HG03571 (cell line): ENCODE measurements around the gene ABAT.
"Not testable (repeated sequence)": the region's sequence is repeated elsewhere in the genome, so short reads cannot be mapped to it uniquely, and the experiment has no call there.

Experiments used
- ATAC-seq: cut with Tn5 transposase; IDR thresholded peaks from one replicate; pipeline ENCODE4 v1.9.1; 2021; ENCODE audit not compliant: unreplicated experiment

Gene ABAT

GRCh38 chr16:8678068-8678927 lies 3.9 kb downstream of the ABAT start:
- no peak for ATAC-seq

- ATAC-seq: no peak
Observed at GRCh38 chr16:8679151-8679550, 4.7 kb downstream of the ABAT start.

DNA sequence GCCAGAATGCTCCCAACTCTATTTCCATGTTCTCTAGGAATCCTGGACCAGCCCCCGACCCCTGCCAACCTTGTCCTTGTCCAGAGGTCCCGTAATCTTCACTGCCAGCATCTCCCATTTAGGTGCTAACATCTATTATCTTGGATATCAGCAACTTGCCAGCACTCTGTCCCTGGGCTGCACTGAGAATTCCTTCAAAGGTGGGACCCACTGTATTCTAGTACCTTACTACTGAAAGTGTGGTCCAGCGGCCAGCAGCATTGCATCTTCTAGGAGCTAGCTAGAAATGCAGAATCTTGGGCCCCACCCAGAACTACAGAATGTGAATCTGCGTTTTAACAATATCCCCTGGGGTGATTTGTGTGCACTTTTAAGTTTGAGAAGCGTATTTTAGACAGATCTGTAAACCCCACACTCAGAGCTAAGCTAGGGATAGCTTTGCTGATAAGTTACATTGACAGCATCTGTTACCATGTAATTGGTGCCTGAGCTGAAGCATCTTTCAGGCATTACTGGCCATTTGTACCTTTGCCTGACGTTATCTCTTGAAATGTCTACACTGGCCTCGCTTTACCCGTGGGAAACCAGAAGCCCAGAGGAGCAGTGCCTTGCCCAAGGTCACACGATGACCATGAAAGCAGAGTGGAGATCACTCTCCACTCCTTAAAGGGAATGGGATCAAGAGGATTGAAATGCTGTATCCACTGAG lies 8.3 kb downstream of the ABAT start:
- no peak for ATAC-seq

DNA sequence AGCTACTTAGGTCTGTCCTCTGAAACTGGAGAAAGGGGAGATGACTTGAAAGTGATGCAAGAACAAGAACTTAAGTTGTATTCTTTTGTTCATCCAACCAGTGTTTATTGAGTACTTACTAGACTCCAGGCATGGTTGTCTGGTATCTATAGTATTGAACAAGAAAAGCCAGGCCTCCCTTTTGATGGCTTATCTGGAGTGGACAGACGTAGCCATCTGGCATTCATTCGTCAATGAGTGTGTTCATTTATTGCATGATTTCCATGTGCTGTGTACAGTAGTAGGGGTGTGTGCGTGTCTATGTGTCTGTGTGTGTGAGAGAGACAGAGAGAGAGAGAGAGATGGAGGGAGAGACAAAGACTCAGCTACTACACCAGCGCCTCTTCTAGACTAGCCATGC lies 9.2 kb downstream of the ABAT start:
- no peak for ATAC-seq

DNA sequence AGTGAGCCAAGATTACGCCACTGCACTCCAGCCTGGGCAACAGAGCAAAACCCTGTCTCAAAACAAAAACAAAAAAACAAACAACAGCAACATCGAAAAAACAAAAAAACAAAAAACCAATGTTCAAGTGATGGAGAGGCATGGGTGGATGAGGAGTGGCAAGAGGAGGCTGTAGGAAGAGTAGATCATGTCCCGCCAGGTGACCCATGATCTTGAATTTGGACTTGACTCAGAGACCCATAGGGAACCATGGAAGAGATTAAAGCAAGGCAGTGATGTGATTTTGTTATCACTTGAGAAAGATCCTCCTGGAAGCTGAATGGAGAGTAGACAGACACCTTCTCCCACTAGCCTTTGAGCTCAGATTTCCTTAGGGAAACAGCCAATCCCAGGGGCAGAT lies 11.2 kb downstream of the ABAT start:
- no peak for ATAC-seq

- no peak for ATAC-seq
Observed at GRCh38 chr16:8686031-8686621, 11.7 kb downstream of the ABAT start.

DNA sequence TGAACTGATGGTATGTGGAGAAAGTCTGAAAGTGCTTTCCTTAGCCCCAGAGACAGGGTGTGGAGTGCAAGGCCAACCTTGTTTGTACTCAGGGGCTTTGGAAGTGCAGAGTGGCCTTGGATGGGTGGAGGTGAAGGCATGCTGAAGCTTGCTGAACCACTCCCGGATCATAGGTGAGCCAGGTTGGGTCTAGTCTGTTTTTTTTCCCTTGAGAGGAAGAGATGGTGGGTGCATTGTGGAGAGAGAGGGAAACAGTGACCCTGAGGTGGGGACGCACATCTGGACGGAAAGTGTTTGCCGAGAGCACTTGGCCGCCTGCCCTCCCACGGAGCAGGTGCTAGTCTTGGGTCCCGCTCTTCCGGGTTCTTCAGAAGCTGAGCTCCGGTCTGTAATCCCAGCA lies 12.5 kb downstream of the ABAT start:
- no peak for ATAC-seq

DNA sequence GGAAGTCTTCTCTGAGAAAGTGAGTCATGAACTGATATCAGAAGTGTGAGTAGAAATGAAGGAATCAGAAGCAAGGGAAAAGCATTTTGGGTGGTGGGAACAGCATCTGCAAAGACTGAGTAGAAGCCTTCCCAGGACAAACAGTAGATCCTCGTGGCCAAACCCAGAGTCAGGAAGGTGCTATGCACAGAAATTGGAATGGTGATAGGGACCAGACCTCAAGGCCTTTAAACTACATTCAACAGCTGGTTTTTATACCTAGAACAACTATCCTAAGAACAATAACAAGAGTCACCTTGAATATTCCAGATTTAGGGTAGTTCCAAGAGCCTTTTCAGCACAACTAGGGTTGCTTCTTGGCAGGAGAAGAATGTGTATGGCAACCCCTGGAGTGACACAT lies 15.3 kb downstream of the ABAT start:
- ATAC-seq: no peak

- ATAC-seq: no peak
Observed at GRCh38 chr16:8691728-8692127, 17.3 kb downstream of the ABAT start.

DNA sequence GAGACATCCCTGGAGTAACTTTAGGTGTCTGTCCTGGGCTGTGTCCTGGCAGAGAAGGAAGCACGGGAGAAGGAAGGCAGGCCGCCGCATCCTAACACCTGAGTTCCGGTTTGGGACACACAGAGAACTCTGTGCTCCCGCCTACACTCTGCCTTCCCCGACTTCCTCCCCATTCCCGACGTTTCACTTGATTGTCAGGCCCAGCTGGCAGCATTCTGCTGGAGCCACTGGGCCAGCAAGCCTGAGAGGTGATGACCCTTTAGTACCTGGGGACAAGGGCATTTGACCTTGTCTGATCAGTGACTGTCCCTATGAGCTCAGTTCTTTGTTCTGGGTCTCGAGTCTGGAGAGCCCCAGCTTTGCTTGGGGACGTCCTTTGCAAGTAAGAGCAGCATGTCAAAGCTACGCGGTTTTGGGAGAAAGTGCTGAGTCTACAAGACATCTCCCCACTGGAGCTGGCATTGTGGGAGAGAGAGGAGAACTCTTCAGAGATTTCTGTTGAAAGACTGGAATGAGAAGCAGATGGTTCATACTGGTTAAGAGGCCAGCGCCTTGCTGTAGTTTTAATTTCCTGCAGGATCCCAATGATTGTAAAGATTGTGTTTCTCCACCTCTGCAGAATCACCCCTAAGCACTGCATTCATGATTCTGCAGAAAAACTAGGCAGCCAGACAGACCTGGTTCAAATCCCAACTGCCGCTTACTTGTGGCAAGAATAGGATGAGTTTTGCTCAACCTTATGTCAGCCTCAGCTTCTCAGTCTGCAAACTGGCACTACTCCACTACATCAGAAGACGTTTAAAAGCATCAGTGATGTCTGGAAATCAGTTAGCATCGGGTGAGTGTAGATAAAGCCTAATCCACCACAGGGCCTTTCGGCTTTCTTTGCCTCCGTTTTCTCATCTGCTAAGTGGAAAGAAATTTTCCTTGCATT lies 20.6 kb downstream of the ABAT start:
- no peak for ATAC-seq

DNA sequence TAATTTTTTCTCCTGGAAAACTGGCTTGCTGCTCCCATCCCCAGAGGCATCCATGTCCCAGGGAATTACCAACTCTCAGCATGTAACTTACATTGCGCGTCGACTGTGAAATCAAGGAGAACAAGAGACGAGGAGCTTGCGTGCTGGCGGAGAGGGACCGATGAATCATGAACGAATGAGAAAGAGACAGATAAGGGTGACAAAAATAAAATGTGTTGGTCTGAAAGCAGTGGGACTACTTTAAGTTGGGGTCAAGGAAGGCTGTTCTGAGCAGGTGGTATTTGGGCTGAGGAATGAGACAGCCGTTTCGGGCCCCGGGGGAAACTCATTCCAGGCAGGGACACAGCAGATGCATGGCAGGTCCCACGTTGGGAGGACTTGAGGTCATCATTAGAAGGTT lies 22.5 kb downstream of the ABAT start:
- no peak for ATAC-seq

DNA sequence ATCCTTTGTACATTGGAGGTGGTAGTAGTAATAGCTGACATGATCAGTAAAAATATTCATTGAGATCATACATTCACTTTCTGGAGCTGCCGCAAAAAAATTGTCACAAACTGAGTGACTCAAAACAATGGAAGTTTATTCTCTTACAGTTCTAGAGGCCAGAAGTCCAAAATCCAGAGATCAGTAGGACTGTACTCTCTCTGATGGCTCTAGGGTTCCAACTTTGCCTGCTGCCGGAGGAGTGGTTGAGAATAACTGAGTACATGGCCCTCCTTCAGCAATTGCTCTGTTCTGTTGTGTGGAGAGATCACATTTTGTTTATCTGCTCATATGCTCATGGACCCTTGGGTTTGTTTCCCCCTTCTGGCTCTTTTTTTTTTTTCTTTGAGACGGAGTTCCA lies 23.5 kb downstream of the ABAT start:
- ATAC-seq: no peak

GRCh38 chr16:8703693-8704092 lies 29.3 kb downstream of the ABAT start:
- ATAC-seq: no peak

GRCh38 chr16:8704098-8704497 lies 29.7 kb downstream of the ABAT start:
- ATAC-seq: no peak

DNA sequence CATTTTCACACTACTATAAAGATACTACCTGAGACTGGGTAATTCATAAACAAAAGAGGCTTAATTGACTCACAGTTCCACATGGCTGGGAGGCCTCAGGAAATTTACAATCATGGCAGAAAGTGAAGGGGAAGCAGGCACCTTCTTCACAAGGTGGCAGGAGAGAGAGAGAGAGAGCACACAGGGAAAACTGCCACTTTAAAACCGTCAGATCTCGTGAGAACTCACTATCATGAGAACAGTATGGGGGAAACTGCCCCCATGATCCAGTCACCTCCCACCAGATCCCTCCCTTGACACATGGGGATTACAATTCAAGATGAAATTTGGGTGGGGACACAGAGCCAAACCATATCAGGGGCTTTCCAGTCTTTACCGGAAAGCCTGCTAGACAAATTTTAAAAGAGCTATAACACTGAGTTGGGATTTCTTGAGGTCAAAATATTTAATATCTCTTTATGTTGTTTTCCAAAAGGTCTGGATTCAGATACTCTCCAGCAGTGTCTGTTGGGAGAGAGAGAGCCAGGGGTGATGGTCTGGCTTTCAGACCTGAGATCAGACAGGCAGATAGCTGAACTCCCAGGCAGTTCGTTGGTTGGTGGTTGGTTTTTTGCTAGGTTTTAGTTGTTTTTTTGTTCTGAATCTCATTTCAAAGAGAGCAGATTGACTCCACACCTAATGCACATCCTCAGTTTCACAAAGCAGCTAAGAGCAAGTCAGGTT lies 30.8 kb downstream of the ABAT start:
- not testable (repeated sequence) for ATAC-seq

DNA sequence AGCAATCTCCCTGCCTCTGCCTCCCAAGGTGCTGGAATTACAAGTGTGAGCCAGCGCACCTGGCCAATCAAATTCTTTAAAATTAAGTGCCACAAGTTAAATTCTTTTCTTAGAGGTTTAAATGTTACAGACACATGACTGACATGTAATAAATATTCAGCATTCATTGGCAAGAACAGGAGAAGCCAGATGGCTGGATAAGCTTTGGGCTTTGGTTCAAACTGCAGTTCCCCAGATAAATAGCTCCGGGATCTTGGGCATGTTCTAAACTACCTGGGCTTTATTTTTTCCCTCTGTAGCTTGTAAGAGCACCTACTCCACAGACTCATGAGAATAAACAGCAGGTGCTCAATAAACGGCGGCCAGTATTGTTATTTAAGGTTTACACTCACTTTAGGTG lies 34.1 kb downstream of the ABAT start:
- ATAC-seq: no peak

GRCh38 chr16:8712589-8713361 lies 38.4 kb downstream of the ABAT start:
- ATAC-seq: no peak

DNA sequence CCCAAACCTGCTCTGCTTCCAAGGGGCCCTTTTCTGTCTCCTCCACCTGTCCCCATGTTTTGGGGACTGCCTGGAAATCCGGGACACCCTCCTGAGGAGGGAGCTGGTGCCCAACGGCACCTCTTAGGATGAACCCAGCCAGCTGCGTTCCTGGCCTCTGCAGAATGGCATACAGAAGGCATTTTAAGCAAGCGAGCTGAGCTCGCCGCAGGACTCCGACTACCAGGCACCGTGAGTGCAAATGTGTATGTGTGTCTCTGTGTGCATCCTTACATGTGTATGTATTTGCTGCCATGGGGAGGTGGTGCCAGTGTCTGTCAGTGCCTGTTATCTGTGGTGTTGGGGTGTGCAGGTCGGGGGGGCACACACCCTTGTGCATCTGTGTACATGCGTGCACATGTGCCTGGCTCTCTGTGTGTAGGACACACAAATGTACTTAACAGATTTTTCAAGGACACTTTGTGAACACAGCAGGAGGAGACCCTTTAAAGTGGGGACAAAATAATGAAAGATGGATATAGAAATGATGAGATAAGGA lies 39.3 kb downstream of the ABAT start:
- ATAC-seq: no peak

DNA sequence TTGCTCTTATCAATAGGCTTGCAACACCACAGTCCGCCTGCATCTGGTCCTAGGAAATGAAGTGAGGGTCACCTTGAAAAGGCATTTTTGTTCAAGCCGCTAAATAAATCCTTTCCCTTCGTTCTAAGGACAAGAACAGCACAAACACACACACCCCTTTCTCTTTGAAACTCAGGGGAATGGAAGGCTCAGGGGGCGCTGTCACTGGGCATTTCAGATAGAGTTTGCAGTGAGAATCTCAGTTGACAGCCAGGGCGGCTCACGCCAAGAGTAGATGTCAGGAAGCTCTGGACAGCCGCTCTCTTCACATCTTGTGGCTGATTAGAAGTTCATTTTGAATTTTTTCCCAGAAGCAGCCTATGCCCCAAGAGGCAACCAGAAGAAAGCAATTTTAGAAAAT lies 39.8 kb downstream of the ABAT start:
- no peak for ATAC-seq
